ENCODE results near the gene CHST15. TPM values are rescaled to one million over a fixed set of nuclear protein-coding genes. Genes with fewer than 3 reads are reported as not detected.

The CHST15 gene
- total and polyA plus RNA-seq, 2 of the 13 experiments (the other 11 are each of a cell fraction or from before 2014, with no cell fraction given), result 1.4 to 94.7 TPM

GRCh38 chr10:124007102-124007772 is 86.2 kb downstream of the CHST15 start:
- CTCF ChIA-PET (ENCODE audit: low intra/inter-chr PET ratio, low total read pairs), result no interaction called here
- Histone ChIP-seq H3K4me1 (ENCODE audit: insufficient read depth, low read length) (peaks cover 48% of the 10 kb centered on the region), H3K27ac (ENCODE audit: extremely low read length, insufficient read depth, low read length) (no peak overlapping the region), H4K20me1 (ENCODE audit: insufficient read depth, low read length) (peaks cover 12% of the 10 kb centered on the region), H3K4me2 (ENCODE audit: low read depth, low read length) (no peak overlapping the region), H3K27me3 (ENCODE audit: control insufficient read depth in 1 of 2, insufficient read depth in 2 of 2, low read length in 2 of 2) (no peaks in the 10 kb centered on the region), H3K9ac (ENCODE audit: insufficient read depth, low read depth, low read length) (no peak overlapping the region), H3K9me3 (ENCODE audit: low read length) (no peaks in the 10 kb centered on the region), H3K4me3 (replicated peaks in 1 of 3; ENCODE audit: insufficient read depth in 1 of 3, low read depth in 2 of 3, low read length in 3 of 3) (no peak overlapping the region), H3K79me2 (ENCODE audit: insufficient read depth, low read length) (no peaks in the 10 kb centered on the region), H2AFZ (ENCODE audit: low read length) (no peak overlapping the region), H3K36me3 (replicated peaks in 1 of 2; ENCODE audit: control insufficient read depth in 1 of 2, insufficient read depth in 2 of 2, low read length in 2 of 2) (peaks cover 22 to 52% of the 10 kb centered on the region in 2 experiments)
- 94% methylated on average over 14 of the region's 16 CpGs for WGBS (ENCODE audit: low lambda C conversion rate)
- no peak for FAIRE-seq
- TF ChIP-seq THAP9 (CRISPR knock-in tag; IDR thresholded peaks at IDR 0.05; ENCODE audit: borderline replicate concordance), result 0 out of 2 replicates have a peak, but pooled peaks have one; percentile 21
- no peak for TF ChIP-seq ZNF3 (CRISPR knock-in tag; IDR thresholded peaks at IDR 0.05)
- no peak for ATAC-seq
- no peak for DNase-seq (ENCODE audit: low spot score)
- in situ Hi-C loops (cut with HindIII; ENCODE audit: extremely low pct_ligation_motif_present, low pct_unique_long_range_greater_than_20kb), result no loop called here
- intact Hi-C loops (cut with micrococcal nuclease; ENCODE audit: unreplicated experiment), result no loop called here
- BruUV-seq (replicated peaks), result no TSS peak
- POLR2A ChIA-PET, result no interaction called here

- POLR2A ChIA-PET, result no interaction called here
- no peak overlapping the region for H3K4me2 ChIP-seq (ENCODE audit: low read depth, low read length)
- no peak overlapping the region for H3K27ac ChIP-seq (ENCODE audit: extremely low read length, insufficient read depth, low read length)
- no peak overlapping the region for H2AFZ ChIP-seq (ENCODE audit: low read length)
- DNase-seq (ENCODE audit: low spot score) (no peak), FAIRE-seq (no peak), ATAC-seq (no peak)
- H3K36me3 ChIP-seq (replicated peaks in 1 of 2; ENCODE audit: control insufficient read depth in 1 of 2, insufficient read depth in 2 of 2, low read length in 2 of 2), result peaks cover 19 to 45% of the 10 kb centered on the region in 2 experiments
- intact Hi-C loops (cut with micrococcal nuclease; ENCODE audit: unreplicated experiment), result no loop called here
- H4K20me1 ChIP-seq (ENCODE audit: insufficient read depth, low read length), result peaks cover 12% of the 10 kb centered on the region
- BruUV-seq (replicated peaks), result no TSS peak
- CTCF ChIA-PET (ENCODE audit: low intra/inter-chr PET ratio, low total read pairs), result no interaction called here
- no peaks in the 10 kb centered on the region for H3K9me3 ChIP-seq (ENCODE audit: low read length)
- no peaks in the 10 kb centered on the region for H3K27me3 ChIP-seq (ENCODE audit: control insufficient read depth in 1 of 2, insufficient read depth in 2 of 2, low read length in 2 of 2)
- no peak overlapping the region for H3K9ac ChIP-seq (ENCODE audit: insufficient read depth, low read depth, low read length)
- in situ Hi-C loops (cut with HindIII; ENCODE audit: extremely low pct_ligation_motif_present, low pct_unique_long_range_greater_than_20kb), result no loop called here
- over 99% methylated on average over 7 of the region's 7 CpGs for whole genome bisulfite sequencing (ENCODE audit: low lambda C conversion rate)
- H3K4me3 ChIP-seq (replicated peaks in 1 of 3; ENCODE audit: insufficient read depth in 1 of 3, low read depth in 2 of 3, low read length in 3 of 3), result no peak overlapping the region
- H3K4me1 ChIP-seq (ENCODE audit: insufficient read depth, low read length), result peaks cover 48% of the 10 kb centered on the region
- H3K79me2 ChIP-seq (ENCODE audit: insufficient read depth, low read length), result no peaks in the 10 kb centered on the region
- no peak for TF ChIP-seq ZNF414 (CRISPR knock-in tag; IDR thresholded peaks at IDR 0.05)
- no peak for TF ChIP-seq U2AF2 (IDR thresholded peaks at IDR 0.05; ENCODE audit: low read depth, low read length)
- TF ChIP-seq ZFP36L2 (CRISPR knock-in tag; IDR thresholded peaks at IDR 0.05), result no peak
- no peak for TF ChIP-seq GLMP (CRISPR knock-in tag; IDR thresholded peaks at IDR 0.05; ENCODE audit: borderline replicate concordance)
- no peak for TF ChIP-seq ADNP (CRISPR knock-in tag; IDR thresholded peaks at IDR 0.05)
Measured at GRCh38 chr10:124006526-124006925, 86.9 kb downstream of the CHST15 start.

Measured in HepG2 (cell line).